Gastrocnemius medialis (tissue), 4 donors: Measurements from ENCODE around the gene ANGEL2. TPM values are rescaled to one million over a fixed set of nuclear protein-coding genes. Genes with fewer than 3 reads are reported as not detected.

Source experiments
- ATAC-seq, 2 donors: fragments of 150-250 bp; one replicate each; pipeline ENCODE4 v1.9.1; 2016
- DNase-seq, 2 donors: peaks; one replicate each; pipeline ENCODE4 v3.0.0-alpha.2; 2019
- H3K27ac ChIP-seq, 4 donors: fragments of 200-600 bp; sonication (generic); 1 replicate in 1 of 4; 2 replicates in 3 of 4; pipeline ENCODE4 v1.5.1; 2016 to 2018; ENCODE audit warnings: mild to moderate bottlenecking in 2 of 4, moderate library complexity in 1 of 4
- H3K27me3 ChIP-seq, 3 donors: fragments of 200-600 bp; sonication (generic) in 2 of 3; 1 replicate in 1 of 3; 2 replicates in 2 of 3; pipeline versions ENCODE4 v1.5.1 to v1.6.0; 2016 to 2019; ENCODE audit warnings: mild to moderate bottlenecking in 1 of 3, moderate library complexity in 1 of 3
- H3K36me3 ChIP-seq, 2 donors: fragments of 200-600 bp; sonication (generic) in 1 of 2; one replicate each; pipeline ENCODE4 v1.5.1; 2017 to 2018
- H3K4me1 ChIP-seq, 2 donors: fragments of 200-600 bp; sonication (generic) in 1 of 2; one replicate each; pipeline ENCODE4 v1.5.1; 2016 to 2017; ENCODE audit warnings: mild to moderate bottlenecking in 2 of 2
- H3K4me3 ChIP-seq, 4 donors: fragments of 200-600 bp; sonication (generic) in 3 of 4; 1 replicate in 1 of 4; 2 replicates in 3 of 4; pipeline ENCODE4 v1.5.1; 2016 to 2019; ENCODE audit warnings: mild to moderate bottlenecking in 2 of 4
- H3K9me3 ChIP-seq, 3 donors: fragments of 200-600 bp; sonication (generic) in 2 of 3; 1 replicate in 1 of 3; 2 replicates in 2 of 3; pipeline ENCODE4 v1.5.1; 2016 to 2019
- POLR2A ChIP-seq, 2 donors: fragments of 450-650 bp; IDR thresholded peaks; one replicate each; pipeline ENCODE4 v1.6.1; 2017; ENCODE audit warnings: antibody characterized with exemption in 2 of 2, mild to moderate bottlenecking in 2 of 2, moderate library complexity in 2 of 2
- in situ Hi-C, 4 donors: fragments of 200-750 bp; cut with MboI; loops; one replicate each; pipeline versions ENCODE4 v1.15.0 to v1.8.0; 2017; ENCODE audit warnings: low sequenced_read_pairs in 4 of 4
- intact Hi-C: fragments of 100-400 bp; cut with DNase I; formaldehyde crosslinking; loops from one replicate; pipeline ENCODE4 v1.15.1; 2023; ENCODE audit warnings: low total_unique reads
- total RNA-seq, 4 donors: library from RNA; depleted of rRNA; stranded (reverse); fragments of >200 nt; gene quantifications; one replicate each; pipeline versions ENCODE4 v1.1.0 to v1.2.3, GENCODE V29; 2016
- TF ChIP-seq, protein P1 (sequence below), 5 experiments: fragments of 450-650 bp in 3 of 5; fragments of 200-600 bp in 2 of 5; sonication (generic) in 2 of 5; IDR thresholded peaks in 4 of 5; conservative IDR thresholded peaks in 1 of 5; 1 replicate in 4 of 5; 2 replicates in 1 of 5; pipeline ENCODE4 v1.5.1; 2016 to 2019; ENCODE audit warnings: antibody characterized with exemption in 5 of 5, mild to moderate bottlenecking in 3 of 5, moderate library complexity in 3 of 5

ANGEL2 gene
- total RNA-seq, 4 donors from 2014 or later, result 17.7 to 33.2 (median 25.1) TPM

DNA sequence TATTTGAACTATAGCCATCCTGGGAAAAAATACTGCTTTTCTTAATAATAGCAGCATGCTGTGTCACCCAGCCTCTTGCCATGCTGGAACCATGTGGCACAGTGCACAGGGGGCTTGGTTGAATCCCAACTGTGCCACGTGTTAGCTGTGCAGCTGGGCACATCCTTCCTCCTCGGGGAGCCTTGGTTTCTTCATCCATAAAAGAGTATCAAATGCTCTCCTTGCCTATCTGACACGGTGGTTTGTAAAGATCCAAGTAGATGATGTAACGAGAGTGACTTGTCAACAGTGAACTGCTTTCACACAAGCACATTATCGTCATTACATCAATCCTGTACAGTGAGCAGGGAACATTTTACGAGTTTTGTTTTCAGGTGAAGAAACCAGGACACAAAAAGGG lies 41.0 kb downstream of the ANGEL2 start:
- Histone ChIP-seq H3K36me3 (no peaks in the 10 kb centered on the region), H3K4me3 (no peak overlapping the region), H3K9me3 (no peaks in the 10 kb centered on the region), H3K4me1 (peaks cover 20 to 21% of the 10 kb centered on the region in 2 donors), H3K27ac (no peak overlapping the region), H3K27me3 (no peaks in the 10 kb centered on the region)
- no peak for TF ChIP-seq POLR2A (IDR thresholded peaks at IDR 0.05)
- TF ChIP-seq, protein P1, sequence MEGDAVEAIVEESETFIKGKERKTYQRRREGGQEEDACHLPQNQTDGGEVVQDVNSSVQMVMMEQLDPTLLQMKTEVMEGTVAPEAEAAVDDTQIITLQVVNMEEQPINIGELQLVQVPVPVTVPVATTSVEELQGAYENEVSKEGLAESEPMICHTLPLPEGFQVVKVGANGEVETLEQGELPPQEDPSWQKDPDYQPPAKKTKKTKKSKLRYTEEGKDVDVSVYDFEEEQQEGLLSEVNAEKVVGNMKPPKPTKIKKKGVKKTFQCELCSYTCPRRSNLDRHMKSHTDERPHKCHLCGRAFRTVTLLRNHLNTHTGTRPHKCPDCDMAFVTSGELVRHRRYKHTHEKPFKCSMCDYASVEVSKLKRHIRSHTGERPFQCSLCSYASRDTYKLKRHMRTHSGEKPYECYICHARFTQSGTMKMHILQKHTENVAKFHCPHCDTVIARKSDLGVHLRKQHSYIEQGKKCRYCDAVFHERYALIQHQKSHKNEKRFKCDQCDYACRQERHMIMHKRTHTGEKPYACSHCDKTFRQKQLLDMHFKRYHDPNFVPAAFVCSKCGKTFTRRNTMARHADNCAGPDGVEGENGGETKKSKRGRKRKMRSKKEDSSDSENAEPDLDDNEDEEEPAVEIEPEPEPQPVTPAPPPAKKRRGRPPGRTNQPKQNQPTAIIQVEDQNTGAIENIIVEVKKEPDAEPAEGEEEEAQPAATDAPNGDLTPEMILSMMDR (IDR thresholded peaks at IDR 0.05 in 4 of 5, conservative IDR thresholded peaks at IDR 0.05 in 1 of 5), result no peak
- DNase-seq (no peak), ATAC-seq (peak in 1 of 2 donors; percentile 28)
- intact Hi-C loops (no loop called here), in situ Hi-C loops (loop anchor here in 3 of 4 donors (25.0 kb wide), 2 partner anchors 162 to 312 kb away; no protein-coding TSS in a partner anchor)

- no peaks in the 10 kb centered on the region for H3K27me3 ChIP-seq
- no peak overlapping the region for H3K4me3 ChIP-seq
- TF ChIP-seq, protein P1 (IDR thresholded peaks at IDR 0.05 in 4 of 5, conservative IDR thresholded peaks at IDR 0.05 in 1 of 5), result no peak
- TF ChIP-seq POLR2A (IDR thresholded peaks at IDR 0.05), result no peak
- H3K4me1 ChIP-seq, result peaks cover 14 to 17% of the 10 kb centered on the region in 2 donors
- intact Hi-C loops, result no loop called here
- no peaks in the 10 kb centered on the region for H3K9me3 ChIP-seq
- no peaks in the 10 kb centered on the region for H3K36me3 ChIP-seq
- in situ Hi-C loops, result no loop called here
- H3K27ac ChIP-seq, result no peak overlapping the region
- no peak for ATAC-seq
- no peak for DNase-seq
Observed at GRCh38 chr1:212973899-212974298, 41.8 kb downstream of the ANGEL2 start.

DNA sequence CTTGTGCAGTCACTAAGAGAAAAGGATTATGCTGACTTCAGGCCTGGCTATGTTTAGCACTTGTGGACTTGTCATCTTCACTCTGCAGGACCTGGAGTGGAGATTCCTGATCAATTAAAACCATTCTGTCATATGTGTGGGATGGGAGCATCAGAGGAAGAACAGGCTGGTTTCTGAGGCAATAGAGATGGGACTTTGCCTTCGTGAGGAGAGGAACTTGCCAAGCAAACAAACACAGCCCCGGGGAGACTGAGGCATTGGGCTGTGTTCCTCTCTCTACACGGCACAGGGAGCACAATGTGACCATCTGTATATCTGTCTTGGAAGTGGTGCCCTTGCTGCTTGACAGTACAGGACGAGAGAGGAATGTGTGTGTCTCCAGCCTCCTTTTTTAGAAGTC lies 42.2 kb downstream of the ANGEL2 start:
- in situ Hi-C loops, result no loop called here
- Histone ChIP-seq H3K27ac (no peak overlapping the region), H3K9me3 (no peaks in the 10 kb centered on the region), H3K4me1 (peaks cover 9 to 16% of the 10 kb centered on the region in 2 donors), H3K4me3 (no peak overlapping the region), H3K36me3 (no peaks in the 10 kb centered on the region), H3K27me3 (no peaks in the 10 kb centered on the region)
- no peak for DNase-seq
- TF ChIP-seq, protein P1 (IDR thresholded peaks at IDR 0.05 in 4 of 5, conservative IDR thresholded peaks at IDR 0.05 in 1 of 5), result no peak
- TF ChIP-seq POLR2A (IDR thresholded peaks at IDR 0.05), result no peak
- ATAC-seq, result no peak
- intact Hi-C loops, result no loop called here

GRCh38 chr1:212971312-212971711 lies 44.4 kb downstream of the ANGEL2 start:
- Histone ChIP-seq H3K27me3 (no peaks in the 10 kb centered on the region), H3K27ac (no peak overlapping the region), H3K4me3 (no peak overlapping the region), H3K9me3 (no peaks in the 10 kb centered on the region), H3K36me3 (no peaks in the 10 kb centered on the region), H3K4me1 (peaks cover 9 to 18% of the 10 kb centered on the region in 2 donors)
- ATAC-seq (no peak), DNase-seq (no peak)
- intact Hi-C loops (no loop called here), in situ Hi-C loops (no loop called here)
- TF ChIP-seq, protein P1 (IDR thresholded peaks at IDR 0.05 in 4 of 5, conservative IDR thresholded peaks at IDR 0.05 in 1 of 5), result no peak
- no peak for TF ChIP-seq POLR2A (IDR thresholded peaks at IDR 0.05)

- TF ChIP-seq, protein P1 (IDR thresholded peaks at IDR 0.05 in 4 of 5, conservative IDR thresholded peaks at IDR 0.05 in 1 of 5), result no peak
- TF ChIP-seq POLR2A (IDR thresholded peaks at IDR 0.05), result no peak
- intact Hi-C loops, result no loop called here
- in situ Hi-C loops, result no loop called here
- H3K4me3 ChIP-seq, result no peak overlapping the region
- H3K9me3 ChIP-seq, result no peaks in the 10 kb centered on the region
- DNase-seq (no peak), ATAC-seq (peak in 1 of 2 donors; percentile 57)
- no peaks in the 10 kb centered on the region for H3K36me3 ChIP-seq
- H3K4me1 ChIP-seq, result peaks cover 9 to 18% of the 10 kb centered on the region in 2 donors
- H3K27ac ChIP-seq, result no peak overlapping the region
- no peaks in the 10 kb centered on the region for H3K27me3 ChIP-seq
Observed at GRCh38 chr1:212970085-212970484, 45.6 kb downstream of the ANGEL2 start.
